HG03103 (cell line): Measurements from ENCODE around the gene EIF4E3.

Experiments used
- ATAC-seq: cut with Tn5 transposase; IDR thresholded peaks from one replicate; pipeline ENCODE4 v1.9.1; 2021; ENCODE audit warnings: low read depth; ENCODE audit not compliant: unreplicated experiment

Gene EIF4E3

GRCh38 chr3:71692139-71692538 is 33.1 kb downstream of the EIF4E3 start:
- no peak for ATAC-seq

- ATAC-seq = no peak
Measured at GRCh38 chr3:71690341-71690841, 34.8 kb downstream of the EIF4E3 start.

DNA sequence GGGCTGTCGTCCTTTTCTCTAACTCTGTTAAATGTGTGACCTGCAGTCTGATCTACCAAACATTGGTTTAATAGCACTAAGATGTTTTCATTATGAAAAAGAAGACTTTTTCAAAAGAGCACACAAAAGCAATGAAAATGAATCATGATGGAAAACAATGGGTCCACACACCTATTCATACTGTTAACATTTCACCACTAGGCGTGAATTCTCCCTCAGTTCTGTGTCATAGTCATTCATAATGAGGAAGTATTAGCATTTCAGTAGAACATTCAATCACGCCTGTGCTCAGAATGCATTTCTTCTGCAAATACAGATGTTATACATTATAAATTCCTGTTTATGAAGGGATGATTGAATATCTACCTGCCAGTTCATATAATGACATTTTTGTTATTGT is 35.9 kb downstream of the EIF4E3 start:
- no peak for ATAC-seq

- ATAC-seq = no peak
Measured at GRCh38 chr3:71688121-71688520, 37.1 kb downstream of the EIF4E3 start.

- no peak for ATAC-seq
Measured at GRCh38 chr3:71685686-71686085, 39.5 kb downstream of the EIF4E3 start.

DNA sequence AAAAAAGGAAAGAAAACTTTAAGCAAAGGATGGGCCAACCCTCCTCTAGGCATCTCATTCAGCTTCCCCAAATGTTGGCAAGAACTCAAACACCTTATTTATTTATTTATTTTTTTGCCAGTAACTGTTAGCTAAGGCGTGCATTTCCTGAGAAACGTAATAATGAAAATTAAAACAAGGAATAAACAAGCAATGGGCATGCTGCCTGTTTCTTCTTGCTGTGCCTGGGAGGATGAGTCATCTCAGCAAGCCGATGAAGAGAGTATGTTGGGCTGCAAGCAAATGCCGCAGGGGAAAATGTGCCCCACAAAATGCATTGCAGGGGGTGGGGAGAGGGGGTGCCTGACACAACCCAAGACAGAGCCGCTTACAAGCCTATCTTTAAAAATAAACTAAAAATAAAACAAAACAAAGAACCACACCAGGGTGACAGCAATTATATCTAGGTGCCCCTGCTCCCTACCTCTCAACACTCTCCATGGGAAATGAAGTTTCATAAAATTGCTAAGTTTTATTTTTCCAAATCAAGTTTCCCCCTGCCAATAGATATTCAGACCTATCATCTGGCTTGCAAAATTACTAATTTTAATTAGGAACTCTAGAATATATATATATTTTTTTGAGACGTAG is 40.3 kb downstream of the EIF4E3 start:
- no peak for ATAC-seq

DNA sequence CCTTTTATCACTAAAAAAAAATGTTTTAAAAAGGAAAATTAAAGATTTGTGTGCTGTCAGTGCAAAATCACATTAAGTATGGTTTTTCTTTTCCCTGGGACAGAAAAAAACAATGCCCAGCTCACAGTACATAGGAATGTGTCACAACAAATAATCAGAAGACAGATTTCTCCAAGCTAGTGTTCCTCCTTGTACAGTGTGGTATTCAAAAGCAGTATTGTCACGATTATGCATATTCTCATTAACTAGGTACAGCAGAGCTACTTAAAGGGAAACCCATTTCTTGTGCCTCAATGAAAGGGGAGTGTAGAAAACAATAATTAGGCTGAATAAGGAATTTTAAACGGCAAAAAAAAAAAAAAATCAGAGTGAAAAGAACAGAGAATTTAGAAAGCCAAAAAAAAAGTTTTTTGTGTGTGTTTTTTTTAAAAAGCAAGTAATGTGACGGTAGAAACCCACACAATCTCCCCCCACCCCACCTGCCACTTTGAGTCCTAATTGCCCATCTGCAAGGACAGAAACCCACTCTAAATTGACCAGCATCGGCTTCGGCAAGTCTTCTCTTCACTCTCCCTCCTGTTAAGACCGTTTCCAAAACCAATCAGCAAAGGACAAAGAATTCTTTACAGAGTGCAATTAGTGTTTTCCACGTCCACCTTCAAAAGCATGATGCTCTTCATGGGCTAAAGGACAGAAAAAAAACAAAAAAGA is 41.0 kb downstream of the EIF4E3 start:
- ATAC-seq = no peak

DNA sequence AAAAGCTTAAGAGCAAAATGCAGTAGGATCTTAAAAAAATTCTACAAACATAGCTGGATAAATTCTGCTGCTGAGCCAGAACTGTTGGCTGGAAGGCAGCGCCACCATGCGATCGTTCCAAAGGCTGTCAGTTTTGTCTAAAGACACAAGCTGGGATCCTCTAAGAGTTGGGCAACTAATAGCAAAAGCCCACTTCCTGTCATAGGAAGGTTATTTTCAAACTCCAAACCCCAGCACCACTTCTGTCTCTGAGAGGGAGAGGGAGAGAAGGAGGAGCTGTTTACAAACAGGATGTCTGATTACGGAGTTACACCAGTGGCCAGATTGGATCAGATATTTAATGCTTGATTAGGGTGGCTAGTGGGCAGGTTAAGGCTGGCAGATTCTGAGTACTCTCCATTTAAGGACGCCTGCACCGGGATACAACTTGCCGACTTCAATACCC is 44.0 kb downstream of the EIF4E3 start:
- ATAC-seq = no peak

GRCh38 chr3:71680603-71681002 is 44.6 kb downstream of the EIF4E3 start:
- ATAC-seq = no peak

- ATAC-seq = no peak
Measured at GRCh38 chr3:71676931-71677330, 48.3 kb downstream of the EIF4E3 start.

DNA sequence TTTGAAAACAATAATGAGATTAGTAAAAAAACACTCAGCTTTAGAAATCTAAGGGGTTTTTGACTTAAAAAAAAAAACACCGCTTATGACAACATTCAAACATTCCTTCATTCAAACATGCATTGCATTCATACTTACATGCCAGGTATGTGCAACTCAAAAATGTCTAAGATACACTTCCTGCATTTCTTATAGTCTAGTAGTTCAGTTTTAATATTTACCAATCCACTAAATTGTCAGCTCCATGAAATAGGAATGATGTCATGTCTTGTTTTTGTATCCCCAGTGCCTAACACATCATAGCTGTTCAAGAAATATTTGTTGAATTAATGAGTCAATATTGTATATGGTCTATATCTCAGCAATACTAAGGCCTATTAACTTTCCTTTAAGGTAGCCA is 51.7 kb downstream of the EIF4E3 start:
- ATAC-seq = no peak

DNA sequence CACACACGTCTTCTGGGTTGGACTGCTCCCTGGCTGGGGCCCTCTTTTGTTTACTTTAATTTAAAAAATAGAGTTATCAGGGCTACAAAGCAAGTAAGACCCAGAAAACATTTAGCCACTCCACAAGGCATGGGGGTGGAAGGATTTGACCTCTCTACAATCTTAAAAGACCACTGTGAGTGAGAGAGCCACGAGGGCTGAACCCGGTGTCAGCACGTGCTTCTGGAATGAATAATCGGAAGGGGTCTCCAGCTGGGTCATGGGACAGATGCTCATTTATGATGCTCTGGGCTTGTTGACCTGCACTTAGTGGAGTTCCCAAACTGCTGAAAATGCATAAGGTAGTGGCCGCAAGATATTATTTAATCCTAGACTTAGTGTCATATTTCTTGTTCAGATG is 52.4 kb downstream of the EIF4E3 start:
- ATAC-seq = no peak

DNA sequence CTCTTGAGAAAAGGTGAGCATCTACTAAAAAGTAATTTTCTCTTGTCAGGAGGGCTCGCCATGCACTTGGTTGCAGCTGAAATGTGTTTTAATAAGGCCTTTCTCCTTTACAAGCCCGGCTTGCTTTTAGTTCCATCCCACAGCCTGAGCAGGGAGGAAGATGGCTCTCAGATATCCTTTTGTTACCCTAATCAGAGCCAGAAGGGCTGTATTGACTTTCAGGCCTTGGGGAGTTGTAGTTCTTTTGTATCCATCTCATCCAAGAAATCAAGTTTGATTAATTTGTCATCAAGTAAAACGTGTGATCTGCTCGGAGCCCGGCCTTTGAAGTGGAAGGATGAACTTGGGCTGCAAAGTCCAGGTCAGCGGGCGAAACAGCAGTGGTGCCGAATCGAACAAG is 52.9 kb downstream of the EIF4E3 start:
- no peak for ATAC-seq

DNA sequence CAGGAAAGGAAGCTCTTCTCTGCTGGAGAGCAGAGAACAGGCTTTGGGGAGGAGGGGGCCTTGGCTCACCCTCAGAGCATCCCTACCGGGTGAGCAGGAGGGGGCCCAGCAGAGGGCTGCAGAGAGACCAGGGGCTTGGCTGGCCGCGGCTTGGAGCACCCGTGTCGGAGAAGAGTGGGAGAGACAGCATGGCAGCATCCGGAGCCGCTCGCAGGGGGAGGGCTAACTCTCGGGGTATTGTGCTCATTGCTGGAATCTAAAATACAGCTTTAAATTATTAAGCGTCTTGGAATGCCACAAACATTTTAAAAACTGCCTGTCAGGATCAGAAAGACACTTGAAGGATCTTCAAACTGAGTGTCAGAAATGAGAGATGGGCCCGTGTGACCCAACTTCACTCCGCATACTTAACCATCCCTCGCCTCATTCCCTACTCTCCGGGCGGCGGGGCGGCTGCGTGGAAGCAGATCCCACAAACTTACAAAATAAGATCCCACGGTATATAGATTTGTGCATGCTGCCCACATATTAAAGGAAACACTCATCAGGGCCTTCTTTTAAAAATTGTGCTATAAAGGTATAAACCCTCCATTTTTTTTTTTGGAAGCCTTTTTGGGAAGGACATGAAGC is 53.9 kb downstream of the EIF4E3 start:
- no peak for ATAC-seq

GRCh38 chr3:71662568-71662967 is 62.6 kb downstream of the EIF4E3 start:
- ATAC-seq = no peak

DNA sequence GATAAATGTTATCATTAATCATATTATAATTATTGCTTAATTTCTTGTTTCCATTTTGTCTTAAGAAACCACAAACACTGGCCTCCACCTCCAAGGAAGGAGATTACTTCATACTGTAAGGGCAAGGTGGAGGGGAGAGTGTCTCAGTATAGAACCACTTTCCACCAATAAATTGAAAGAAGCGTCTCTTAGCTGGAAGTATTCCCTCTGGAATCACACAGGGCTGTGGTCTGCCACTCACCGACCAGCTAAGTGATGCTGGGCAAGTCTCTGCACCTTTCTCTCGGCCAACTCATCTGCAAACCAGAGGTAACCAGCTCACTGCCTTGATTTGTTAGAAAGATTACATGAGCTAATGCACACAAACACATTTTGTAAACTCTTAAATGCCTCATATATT is 63.1 kb downstream of the EIF4E3 start:
- no peak for ATAC-seq

DNA sequence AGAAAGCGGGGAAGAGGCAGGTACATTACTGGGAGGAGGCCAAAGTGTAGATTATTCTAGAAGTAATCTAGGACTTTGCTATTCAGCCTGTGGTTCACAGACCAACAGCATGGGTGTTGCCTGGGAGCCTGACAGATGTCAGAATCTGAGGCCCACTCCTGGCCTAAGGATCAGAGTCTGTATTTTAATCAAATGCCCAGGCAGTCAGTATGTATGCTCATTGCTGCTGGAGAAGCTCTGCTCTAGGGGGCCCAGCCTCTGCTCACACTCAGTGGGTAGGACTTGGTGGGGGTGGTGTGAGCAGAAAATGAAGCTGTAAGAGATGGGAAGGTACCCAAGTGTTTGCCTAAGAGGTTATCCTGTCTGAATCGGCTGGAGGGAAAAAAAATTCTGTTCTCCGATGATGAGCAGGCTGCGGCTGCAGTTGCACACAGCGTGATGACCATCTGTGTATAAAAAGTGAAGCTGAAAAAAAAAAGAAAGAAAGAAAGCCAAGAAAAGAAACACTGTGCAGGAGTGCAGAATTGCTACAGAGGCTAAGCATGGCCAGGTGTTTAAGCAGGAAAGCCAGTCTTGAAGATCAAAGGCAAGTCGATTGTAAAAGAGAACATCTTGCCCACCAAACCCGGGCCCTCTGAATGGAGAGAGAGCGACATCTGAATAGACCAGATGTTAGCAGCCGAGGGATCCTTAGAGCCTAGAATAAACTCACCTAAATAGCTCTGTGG is 65.2 kb downstream of the EIF4E3 start:
- ATAC-seq = no peak

- no peak for ATAC-seq
Measured at GRCh38 chr3:71657831-71658530, 67.2 kb downstream of the EIF4E3 start.

DNA sequence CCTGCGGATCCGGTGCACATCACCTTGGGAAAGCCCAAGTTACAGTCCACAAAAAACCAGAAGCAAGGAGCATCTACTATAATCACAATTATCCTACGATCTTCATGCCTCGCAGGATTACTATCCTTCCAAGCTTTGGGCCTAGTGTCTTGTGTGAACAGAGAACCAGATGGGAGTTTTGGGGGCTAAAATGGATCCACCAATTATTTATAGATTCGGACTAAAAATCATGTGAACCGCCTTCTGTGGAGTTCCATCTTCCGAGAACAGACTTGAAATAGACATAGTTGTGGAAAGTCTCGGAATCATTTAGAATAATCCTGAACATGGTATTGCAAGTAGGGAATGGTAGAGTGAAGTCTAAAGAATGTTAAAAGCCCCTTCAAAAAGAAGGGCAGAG is 70.1 kb downstream of the EIF4E3 start:
- no peak for ATAC-seq

DNA sequence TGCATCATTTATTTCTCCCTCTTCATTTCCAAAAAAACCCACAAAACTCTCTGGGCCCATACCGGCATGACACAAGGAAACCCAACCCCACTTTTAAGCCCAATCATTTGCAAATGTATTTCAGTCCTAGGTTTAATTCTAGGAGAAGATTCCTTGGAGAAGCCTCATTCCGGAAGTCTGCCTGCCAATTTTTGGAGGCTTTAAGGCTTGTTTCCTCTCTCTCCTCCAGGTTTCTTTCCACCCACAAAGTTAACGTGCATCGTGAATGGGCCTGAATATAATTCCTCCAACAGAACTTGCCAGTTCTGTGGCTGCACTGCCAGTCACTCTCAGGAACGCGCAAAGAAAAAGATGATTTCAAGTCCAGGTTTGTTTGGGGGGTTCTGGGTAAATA is 71.8 kb downstream of the EIF4E3 start:
- ATAC-seq = no peak
